HFFc6 (cell line): ENCODE results near the gene GRM4. TPM values are rescaled to one million over a fixed set of nuclear protein-coding genes. Genes with fewer than 3 reads are reported as not detected.

Experiments
- DNase-seq: peaks from one replicate; pipeline ENCODE4 v3.0.0-alpha.2; 2018
- H3K27ac Mint-ChIP-seq: 2 replicates; pipeline ENCODE4 v1.8.0; 2020; ENCODE audit warnings: mild to moderate bottlenecking, mixed read lengths
- H3K27me3 Mint-ChIP-seq: 2 replicates; pipeline ENCODE4 v1.8.0; 2021; ENCODE audit warnings: mild to moderate bottlenecking, moderate library complexity, mixed read lengths; ENCODE audit not compliant: insufficient read depth
- H3K36me3 Mint-ChIP-seq: 2 replicates; pipeline ENCODE4 v1.8.0; 2021; ENCODE audit warnings: low read depth, mixed read lengths
- H3K4me1 Mint-ChIP-seq: 2 replicates; pipeline ENCODE4 v1.8.0; 2020; ENCODE audit warnings: low read depth, mixed read lengths
- H3K4me3 Mint-ChIP-seq: 2 replicates; pipeline ENCODE4 v1.8.0; 2020; ENCODE audit warnings: mild to moderate bottlenecking, moderate library complexity, mixed read lengths
- H3K9me3 Mint-ChIP-seq: 2 replicates; pipeline ENCODE4 v1.8.0; 2020; ENCODE audit warnings: mild to moderate bottlenecking, mixed read lengths
- CTCF ChIP-seq: fragments of 200-600 bp; sonication (generic); IDR thresholded peaks from 2 replicates; pipeline ENCODE4 v1.5.0; 2021; ENCODE audit warnings: antibody characterized with exemption, mild to moderate bottlenecking
- total RNA-seq, 6 experiments: library from RNA; stranded (reverse); fragmentation: NEBNext Ultra II Directional; extraction: Animal tissue kit (Norgen Biotek cat#: 25700); gene quantifications; 2 replicates in 1 of 6; 3 replicates in 5 of 6; pipeline ENCODE4 v1.2.3, GENCODE V29; 2021

The GRM4 gene
- total RNA-seq, 6 experiments from 2014 or later = 0.12 to 0.14 TPM; not detected in 4

- TF ChIP-seq CTCF = peak; percentile 19; the same call in 1 of the 2 replicates
- no peaks in the 10 kb centered on the region for H3K4me1 Mint-ChIP-seq
- H3K27me3 Mint-ChIP-seq = peaks cover 29% of the 10 kb centered on the region
- no peak overlapping the region for H3K4me3 Mint-ChIP-seq
- H3K9me3 Mint-ChIP-seq = no peaks in the 10 kb centered on the region
- H3K36me3 Mint-ChIP-seq = no peaks in the 10 kb centered on the region
- no peak overlapping the region for H3K27ac Mint-ChIP-seq
- DNase-seq = no peak
Measured at GRCh38 chr6:34126419-34126818, 19.5 kb downstream of the GRM4 start.

- no peak for DNase-seq
- Mint-ChIP-seq H3K36me3 (no peaks in the 10 kb centered on the region), H3K4me1 (no peaks in the 10 kb centered on the region), H3K4me3 (no peak overlapping the region), H3K27me3 (peaks cover 34% of the 10 kb centered on the region), H3K27ac (no peak overlapping the region), H3K9me3 (no peaks in the 10 kb centered on the region)
- no peak for TF ChIP-seq CTCF
Measured at GRCh38 chr6:34125939-34126338, 19.9 kb downstream of the GRM4 start.

GRCh38 chr6:34120953-34121675 is 24.8 kb downstream of the GRM4 start:
- Mint-ChIP-seq H3K4me3 (no peak overlapping the region), H3K36me3 (no peaks in the 10 kb centered on the region), H3K4me1 (no peaks in the 10 kb centered on the region), H3K9me3 (no peaks in the 10 kb centered on the region), H3K27me3 (peaks cover 50% of the 10 kb centered on the region), H3K27ac (no peak overlapping the region)
- TF ChIP-seq CTCF = no peak
- DNase-seq = no peak

DNA sequence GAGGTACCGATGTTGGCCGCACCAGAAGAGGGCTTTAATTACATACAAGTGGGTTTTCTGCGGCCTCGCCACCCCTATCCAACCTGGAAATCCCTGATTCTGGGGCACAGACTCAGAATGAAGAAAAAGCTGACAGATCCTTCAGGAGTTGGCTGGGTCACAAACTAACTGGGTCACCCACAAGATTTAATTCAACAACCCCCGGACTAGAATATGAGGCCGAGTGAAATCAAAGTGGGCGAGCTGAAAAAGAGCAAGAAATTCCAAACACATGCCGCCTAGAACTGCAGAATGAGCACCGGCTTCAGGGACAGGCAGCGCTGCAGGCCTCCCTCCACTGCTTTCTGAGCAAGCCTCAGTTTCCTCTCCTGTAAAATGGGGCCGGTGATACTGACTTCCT is 30.0 kb downstream of the GRM4 start:
- H3K4me3 Mint-ChIP-seq = no peak overlapping the region
- no peak overlapping the region for H3K27ac Mint-ChIP-seq
- no peak for DNase-seq
- no peaks in the 10 kb centered on the region for H3K4me1 Mint-ChIP-seq
- no peaks in the 10 kb centered on the region for H3K9me3 Mint-ChIP-seq
- H3K27me3 Mint-ChIP-seq = peaks cover 56% of the 10 kb centered on the region
- TF ChIP-seq CTCF = no peak
- no peaks in the 10 kb centered on the region for H3K36me3 Mint-ChIP-seq

DNA sequence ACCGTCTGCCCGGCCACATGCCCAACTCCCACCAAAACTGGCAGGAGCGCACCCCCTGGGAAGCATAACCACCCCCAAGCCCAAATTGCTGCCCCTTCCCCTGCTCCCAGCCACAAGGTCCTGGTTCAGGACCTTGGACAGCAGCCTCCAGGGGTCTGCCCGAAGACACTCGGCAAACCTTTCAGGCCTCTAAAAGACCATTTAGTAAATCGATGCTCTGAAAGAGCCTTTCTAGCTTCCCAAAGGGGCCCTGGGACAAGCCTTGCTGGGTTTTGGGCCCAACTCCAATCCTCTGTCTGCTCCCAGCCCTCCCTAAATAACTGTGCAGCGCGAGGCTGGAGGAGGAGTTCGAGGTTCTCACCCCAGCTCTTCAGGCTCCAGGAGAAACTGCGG is 30.5 kb downstream of the GRM4 start:
- Mint-ChIP-seq H3K9me3 (no peaks in the 10 kb centered on the region), H3K27me3 (peaks cover 55% of the 10 kb centered on the region), H3K27ac (no peak overlapping the region), H3K4me1 (no peaks in the 10 kb centered on the region), H3K36me3 (no peaks in the 10 kb centered on the region), H3K4me3 (no peak overlapping the region)
- no peak for DNase-seq
- no peak for TF ChIP-seq CTCF
